MM.1S (cell line): ENCODE measurements around the gene ITLN1.
"Not testable (repeated sequence)": the region's sequence is repeated elsewhere in the genome, so short reads cannot be mapped to it uniquely, and the experiment has no call there.

Source experiments
- DNase-seq: peaks from one replicate; pipeline ENCODE4 v3.0.0-alpha.2; 2015
- H2AFZ ChIP-seq: fragments of 300-600 bp; sonication (generic); 2 replicates; pipeline ENCODE4 v1.6.0; 2016; ENCODE audit warnings: antibody characterized with exemption, low read length
- H3F3A ChIP-seq: fragments of 300-600 bp; sonication (generic); 2 replicates; pipeline ENCODE4 v1.6.1; 2016; ENCODE audit warnings: mild to moderate bottlenecking, antibody characterized with exemption, low read length, moderate library complexity, mixed read lengths; ENCODE audit not compliant: insufficient read depth
- H3K27ac ChIP-seq: fragments of 300-600 bp; sonication (generic); 2 replicates; pipeline ENCODE4 v1.5.1; 2016; ENCODE audit warnings: mild to moderate bottlenecking, low read length
- H3K27me3 ChIP-seq: fragments of 300-600 bp; sonication (generic); replicated peaks from 2 replicates; pipeline ENCODE4 v1.6.0; 2016; ENCODE audit warnings: low read length; ENCODE audit not compliant: insufficient read depth
- H3K36me3 ChIP-seq: fragments of 300-600 bp; sonication (generic); replicated peaks from 2 replicates; pipeline ENCODE4 v1.6.1; 2016; ENCODE audit warnings: mild to moderate bottlenecking, low read length, mixed read lengths; ENCODE audit not compliant: insufficient read depth
- H3K4me1 ChIP-seq: fragments of 300-600 bp; sonication (generic); 2 replicates; pipeline ENCODE4 v1.6.1; 2016; ENCODE audit warnings: low read length, mixed read lengths
- H3K4me2 ChIP-seq: fragments of 300-600 bp; sonication (generic); 2 replicates; pipeline ENCODE4 v1.6.0; 2016; ENCODE audit warnings: low read depth, low read length
- H3K4me3 ChIP-seq: fragments of 300-600 bp; sonication (generic); 2 replicates; pipeline ENCODE4 v1.5.1; 2016; ENCODE audit warnings: low read length, mixed read lengths
- H3K79me2 ChIP-seq: fragments of 300-600 bp; sonication (generic); 2 replicates; pipeline ENCODE4 v1.6.1; 2016; ENCODE audit warnings: mixed run types, low read length, mixed read lengths
- H3K9ac ChIP-seq: fragments of 300-600 bp; sonication (generic); 2 replicates; pipeline ENCODE4 v1.6.1; 2016; ENCODE audit warnings: low read length, mixed read lengths
- H3K9me2 ChIP-seq: fragments of 300-600 bp; sonication (generic); replicated peaks from 2 replicates; pipeline ENCODE4 v1.6.1; 2016; ENCODE audit warnings: mild to moderate bottlenecking, low read length, mixed read lengths; ENCODE audit not compliant: insufficient read depth
- H3K9me3 ChIP-seq: fragments of 300-600 bp; sonication (generic); replicated peaks from 2 replicates; pipeline ENCODE4 v1.6.1; 2016; ENCODE audit warnings: mild to moderate bottlenecking, low read length, mixed read lengths; ENCODE audit not compliant: insufficient read depth
- H4K20me1 ChIP-seq: fragments of 300-600 bp; sonication (generic); 2 replicates; pipeline ENCODE4 v1.6.1; 2016; ENCODE audit warnings: mild to moderate bottlenecking, low read length, moderate library complexity, mixed read lengths; ENCODE audit not compliant: insufficient read depth
- CTCF ChIP-seq: fragments of 300-600 bp; sonication (generic); IDR thresholded peaks from 2 replicates; pipeline ENCODE4 v1.5.1; 2016; ENCODE audit warnings: antibody characterized with exemption, low read length, mixed read lengths
- EZH2 ChIP-seq: fragments of 300-600 bp; sonication (generic); optimal IDR thresholded peaks from 2 replicates; pipeline ENCODE3; 2017; ENCODE audit warnings: low read depth, mild to moderate bottlenecking, antibody characterized with exemption, low read length, mixed read lengths
- EZH2phosphoT487 ChIP-seq: fragments of 300-600 bp; sonication (generic); IDR thresholded peaks from 2 replicates; pipeline ENCODE4 v1.6.1; 2018; ENCODE audit warnings: antibody characterized with exemption, low read length

ITLN1 gene

GRCh38 chr1:160885042-160885441 is at the start of gene ITLN1:
TSS of gene ITLN1 (minus strand) at chr1:160885180. CDS start at chr1:160884877, 303 bp downstream.
- Histone ChIP-seq H3K27me3 (no peaks in the 10 kb centered on the region), H2AFZ (peak within 1 kb of the TSS; percentile 65), H3K4me2 (peak within 1 kb of the TSS; percentile 15; the same call in 1 of the 2 replicates), H4K20me1 (no peaks in the 10 kb centered on the region), H3K9me2 (no peaks in the 10 kb centered on the region), H3K36me3 (no peaks in the 10 kb centered on the region), H3K9ac (no peak within 1 kb of the TSS), H3K4me1 (no peaks in the 10 kb centered on the region), H3K9me3 (no peaks in the 10 kb centered on the region), H3F3A (no peaks in the 10 kb centered on the region), H3K4me3 (no peak within 1 kb of the TSS), H3K79me2 (no peaks in the 10 kb centered on the region), H3K27ac (no peak within 1 kb of the TSS)
- TF ChIP-seq EZH2 (no peak), EZH2phosphoT487 (no peak), CTCF (no peak)
- no peak for DNase-seq

- not testable (repeated sequence) for H3K4me2 ChIP-seq, H3K27ac ChIP-seq
Observed at GRCh38 chr1:160933305-160933704, 48.3 kb upstream of the ITLN1 start.

GRCh38 chr1:160925652-160926244 is 40.8 kb upstream of the ITLN1 start:
- no peak overlapping the region for H3K4me3 ChIP-seq
- H3K27ac ChIP-seq = no peak overlapping the region
- H3F3A ChIP-seq = no peaks in the 10 kb centered on the region
- no peak overlapping the region for H2AFZ ChIP-seq
- no peaks in the 10 kb centered on the region for H3K36me3 ChIP-seq
- no peak for DNase-seq
- no peaks in the 10 kb centered on the region for H4K20me1 ChIP-seq
- H3K9me2 ChIP-seq = no peaks in the 10 kb centered on the region
- no peaks in the 10 kb centered on the region for H3K79me2 ChIP-seq
- no peak for TF ChIP-seq EZH2phosphoT487
- TF ChIP-seq EZH2 = no peak
- no peak for TF ChIP-seq CTCF
- no peak overlapping the region for H3K9ac ChIP-seq
- H3K9me3 ChIP-seq = no peaks in the 10 kb centered on the region
- no peaks in the 10 kb centered on the region for H3K4me1 ChIP-seq
- H3K4me2 ChIP-seq = no peak overlapping the region
- H3K27me3 ChIP-seq = no peaks in the 10 kb centered on the region

More at GRCh38 chr1:160933305-160933704, 48.3 kb upstream of the ITLN1 start:
- H4K20me1 ChIP-seq, DNase-seq, H3K79me2 ChIP-seq, H3K9ac ChIP-seq, H3F3A ChIP-seq, H3K4me3 ChIP-seq, H3K36me3 ChIP-seq, H3K4me1 ChIP-seq, H3K9me2 ChIP-seq, H2AFZ ChIP-seq, H3K27me3 ChIP-seq, H3K9me3 ChIP-seq: not testable (repeated sequence)

GRCh38 chr1:160924791-160925651 is 40.0 kb upstream of the ITLN1 start:
- H3K4me3 ChIP-seq = no peak overlapping the region
- no peaks in the 10 kb centered on the region for H3K36me3 ChIP-seq
- no peak for DNase-seq
- no peaks in the 10 kb centered on the region for H3K9me2 ChIP-seq
- H3K4me2 ChIP-seq = no peak overlapping the region
- no peak overlapping the region for H3K27ac ChIP-seq
- no peak overlapping the region for H3K9ac ChIP-seq
- no peak overlapping the region for H2AFZ ChIP-seq
- H3F3A ChIP-seq = no peaks in the 10 kb centered on the region
- TF ChIP-seq EZH2 (no peak), EZH2phosphoT487 (no peak), CTCF (no peak)
- H4K20me1 ChIP-seq = no peaks in the 10 kb centered on the region
- no peaks in the 10 kb centered on the region for H3K79me2 ChIP-seq
- H3K27me3 ChIP-seq = no peaks in the 10 kb centered on the region
- no peaks in the 10 kb centered on the region for H3K4me1 ChIP-seq
- H3K9me3 ChIP-seq = no peaks in the 10 kb centered on the region
